Chondrocyte (in vitro differentiated cells): ENCODE data around the gene PLXNA2. TPM values are rescaled to one million over a fixed set of nuclear protein-coding genes. Genes with fewer than 3 reads are reported as not detected.

Experiments used
- DNase-seq: peaks from one replicate; pipeline ENCODE4 v3.0.0; 2021; ENCODE audit warnings: mixed read lengths, low spot score
- H3K27ac Mint-ChIP-seq: one replicate; pipeline ENCODE4 v1.8.0; 2021; ENCODE audit warnings: mild to moderate bottlenecking, moderate library complexity, mixed read lengths; ENCODE audit not compliant: unreplicated experiment
- H3K27me3 Mint-ChIP-seq: 2 replicates; pipeline ENCODE4 v1.8.0; 2021; ENCODE audit warnings: low read depth, mixed read lengths
- H3K36me3 Mint-ChIP-seq: 2 replicates; pipeline ENCODE4 v1.8.0; 2021; ENCODE audit warnings: low read depth, mixed read lengths
- H3K4me1 Mint-ChIP-seq: 2 replicates; pipeline ENCODE4 v1.8.0; 2021; ENCODE audit warnings: low read depth, mild to moderate bottlenecking, mixed read lengths
- H3K4me3 Mint-ChIP-seq: one replicate; pipeline ENCODE4 v1.8.0; 2021; ENCODE audit warnings: mild to moderate bottlenecking, moderate library complexity, mixed read lengths; ENCODE audit not compliant: unreplicated experiment
- H3K9me3 Mint-ChIP-seq: 2 replicates; pipeline ENCODE4 v1.8.0; 2021; ENCODE audit warnings: low read depth, mixed read lengths
- total RNA-seq: library from RNA; stranded (reverse); gene quantifications from 3 replicates; pipeline ENCODE4 v1.2.1, GENCODE V29; 2021
- TF ChIP-seq, protein P1 (sequence below): fragments of 200-600 bp; sonication (generic); IDR thresholded peaks from 2 replicates; pipeline ENCODE4 v1.5.0; 2021; ENCODE audit warnings: antibody characterized with exemption, mild to moderate bottlenecking, moderate library complexity

The PLXNA2 gene
- total RNA-seq, 1 donor from 2014 or later: 22.0 TPM

DNA sequence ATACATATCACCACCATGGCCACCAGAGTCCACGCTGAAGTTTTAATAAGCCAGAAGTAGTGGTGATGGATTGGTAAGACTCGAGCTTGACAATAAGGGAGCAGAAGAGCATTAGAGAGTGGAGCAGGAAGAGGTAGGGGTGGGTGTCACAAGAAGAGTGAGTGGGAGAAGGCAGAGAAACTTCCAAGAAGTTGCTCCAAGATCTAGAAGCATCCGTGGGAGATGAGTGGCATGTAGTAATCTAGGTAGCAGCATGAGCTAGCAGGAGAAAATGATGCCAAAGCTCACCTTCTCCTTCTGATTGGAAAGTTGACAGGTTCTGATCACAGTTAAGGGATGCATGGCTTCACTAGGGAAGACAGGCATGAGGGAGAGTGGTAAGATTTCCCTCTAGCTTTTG, 49.2 kb downstream of the PLXNA2 start:
- Mint-ChIP-seq H3K4me1 (peaks cover 17% of the 10 kb centered on the region), H3K9me3 (no peaks in the 10 kb centered on the region), H3K27ac (no peak overlapping the region), H3K36me3 (peaks cover 11% of the 10 kb centered on the region), H3K4me3 (no peak overlapping the region), H3K27me3 (no peaks in the 10 kb centered on the region)
- TF ChIP-seq, protein P1, sequence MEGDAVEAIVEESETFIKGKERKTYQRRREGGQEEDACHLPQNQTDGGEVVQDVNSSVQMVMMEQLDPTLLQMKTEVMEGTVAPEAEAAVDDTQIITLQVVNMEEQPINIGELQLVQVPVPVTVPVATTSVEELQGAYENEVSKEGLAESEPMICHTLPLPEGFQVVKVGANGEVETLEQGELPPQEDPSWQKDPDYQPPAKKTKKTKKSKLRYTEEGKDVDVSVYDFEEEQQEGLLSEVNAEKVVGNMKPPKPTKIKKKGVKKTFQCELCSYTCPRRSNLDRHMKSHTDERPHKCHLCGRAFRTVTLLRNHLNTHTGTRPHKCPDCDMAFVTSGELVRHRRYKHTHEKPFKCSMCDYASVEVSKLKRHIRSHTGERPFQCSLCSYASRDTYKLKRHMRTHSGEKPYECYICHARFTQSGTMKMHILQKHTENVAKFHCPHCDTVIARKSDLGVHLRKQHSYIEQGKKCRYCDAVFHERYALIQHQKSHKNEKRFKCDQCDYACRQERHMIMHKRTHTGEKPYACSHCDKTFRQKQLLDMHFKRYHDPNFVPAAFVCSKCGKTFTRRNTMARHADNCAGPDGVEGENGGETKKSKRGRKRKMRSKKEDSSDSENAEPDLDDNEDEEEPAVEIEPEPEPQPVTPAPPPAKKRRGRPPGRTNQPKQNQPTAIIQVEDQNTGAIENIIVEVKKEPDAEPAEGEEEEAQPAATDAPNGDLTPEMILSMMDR: no peak
- no peak for DNase-seq

DNA sequence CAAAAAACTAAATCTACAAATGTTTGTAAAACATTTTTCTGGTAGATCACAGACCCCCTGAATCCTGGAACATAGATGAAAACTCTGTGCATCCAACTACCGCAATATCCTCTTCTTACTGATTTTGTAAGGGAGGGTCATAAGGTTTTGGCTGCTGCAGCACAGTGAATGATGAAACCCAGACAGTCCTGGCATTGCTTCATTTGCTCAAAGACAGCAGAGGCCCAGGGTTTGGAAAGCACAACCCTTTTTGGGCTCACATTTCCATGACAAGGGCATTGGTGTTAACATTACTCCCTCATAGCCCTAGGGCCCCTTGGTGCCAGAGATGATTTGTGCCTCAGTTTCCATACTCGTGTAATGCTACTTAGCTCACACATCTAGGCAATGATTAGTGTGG, 51.2 kb downstream of the PLXNA2 start:
- no peak overlapping the region for H3K4me3 Mint-ChIP-seq
- H3K9me3 Mint-ChIP-seq: no peaks in the 10 kb centered on the region
- H3K27me3 Mint-ChIP-seq: no peaks in the 10 kb centered on the region

DNA sequence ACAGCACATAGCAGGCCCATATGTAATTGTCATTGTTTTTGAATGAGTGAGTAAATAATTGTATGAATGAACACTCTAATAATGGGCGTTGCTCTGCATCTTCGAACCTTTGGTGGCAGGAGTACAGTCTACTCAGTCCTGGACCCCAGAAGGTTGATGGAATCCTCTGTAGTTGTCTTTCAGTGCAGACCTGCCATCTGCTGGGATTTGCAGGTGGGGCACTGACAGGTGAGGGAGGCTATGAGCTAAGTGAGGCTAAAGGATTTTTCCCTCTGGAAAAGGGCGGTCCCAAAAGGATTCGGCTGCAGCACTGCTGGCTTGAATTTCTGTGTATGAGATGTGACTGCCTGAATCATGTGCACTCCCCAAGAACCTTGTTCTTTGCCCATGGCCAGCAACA, 53.4 kb downstream of the PLXNA2 start:
- Mint-ChIP-seq H3K9me3 (no peaks in the 10 kb centered on the region), H3K36me3 (peaks cover 4% of the 10 kb centered on the region), H3K4me1 (peaks cover 34% of the 10 kb centered on the region), H3K4me3 (no peak overlapping the region), H3K27me3 (no peaks in the 10 kb centered on the region), H3K27ac (no peak overlapping the region)
- TF ChIP-seq, protein P1: no peak
- no peak for DNase-seq

More for the DNA sequence above, 51.2 kb downstream of the PLXNA2 start:
- H3K4me1 Mint-ChIP-seq: peaks cover 17% of the 10 kb centered on the region
- no peak overlapping the region for H3K27ac Mint-ChIP-seq
- DNase-seq: no peak
- TF ChIP-seq, protein P1: no peak
- H3K36me3 Mint-ChIP-seq: peaks cover 10% of the 10 kb centered on the region

DNA sequence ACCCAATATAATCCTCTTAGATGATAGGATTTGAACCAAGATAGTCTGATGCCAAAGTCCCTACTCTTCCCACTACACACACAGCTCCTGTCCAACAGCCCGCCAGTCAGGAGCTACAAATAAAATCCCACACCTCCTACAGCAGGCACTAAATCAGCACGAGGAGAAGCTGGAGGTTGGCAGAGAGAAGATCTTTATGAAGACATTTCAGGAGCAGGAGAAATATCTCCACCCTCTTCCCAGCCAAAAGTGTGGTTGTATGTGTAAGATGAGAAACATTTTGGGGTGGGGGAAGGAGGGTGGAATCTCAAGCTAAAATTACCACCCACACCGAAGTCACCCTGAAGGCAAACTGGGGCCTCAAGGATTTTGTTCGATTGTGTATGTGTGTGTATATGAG, 54.5 kb downstream of the PLXNA2 start:
- peaks cover 44% of the 10 kb centered on the region for H3K4me1 Mint-ChIP-seq
- H3K4me3 Mint-ChIP-seq: no peak overlapping the region
- peaks cover 4% of the 10 kb centered on the region for H3K36me3 Mint-ChIP-seq
- TF ChIP-seq, protein P1: no peak
- H3K27me3 Mint-ChIP-seq: no peaks in the 10 kb centered on the region
- H3K9me3 Mint-ChIP-seq: no peaks in the 10 kb centered on the region
- no peak overlapping the region for H3K27ac Mint-ChIP-seq
- DNase-seq: no peak

DNA sequence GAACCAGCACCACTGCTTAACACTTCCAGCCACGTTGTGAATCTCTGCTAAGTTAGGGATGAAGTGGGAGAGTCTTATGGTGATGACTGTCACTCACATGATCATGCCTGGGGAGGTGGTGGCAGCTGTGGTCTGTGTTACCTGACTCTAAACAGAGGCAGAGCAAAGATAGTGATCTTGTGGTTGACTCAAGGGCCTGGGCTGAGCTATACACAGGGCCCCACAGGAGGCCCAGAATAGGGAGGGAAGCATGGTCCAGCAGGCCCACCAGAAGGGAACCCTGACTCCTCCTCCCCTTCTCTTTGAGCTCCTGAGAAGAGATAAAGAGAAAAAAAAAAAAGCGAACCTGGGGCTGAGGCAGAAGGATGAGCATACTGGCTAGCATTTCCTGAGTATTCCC, 55.0 kb downstream of the PLXNA2 start:
- TF ChIP-seq, protein P1: no peak
- H3K36me3 Mint-ChIP-seq: peaks cover 4% of the 10 kb centered on the region
- H3K9me3 Mint-ChIP-seq: no peaks in the 10 kb centered on the region
- DNase-seq: no peak
- H3K27ac Mint-ChIP-seq: no peak overlapping the region
- no peaks in the 10 kb centered on the region for H3K27me3 Mint-ChIP-seq
- H3K4me1 Mint-ChIP-seq: peaks cover 50% of the 10 kb centered on the region
- no peak overlapping the region for H3K4me3 Mint-ChIP-seq
